Kasumi-1 (cell line): ENCODE results near the gene UBAP1L.
A peak's percentile ranks its signal among the peaks of the same experiment; 100 is the strongest.
"Not testable (repeated sequence)": the region's sequence is repeated elsewhere in the genome, so short reads cannot be mapped to it uniquely, and the experiment has no call there.

Experiments used
- DNase-seq, 2 experiments: peaks; one replicate each; lab custom pipeline; 2025; lab: John Stamatoyannopoulos, UW

UBAP1L gene

DNA sequence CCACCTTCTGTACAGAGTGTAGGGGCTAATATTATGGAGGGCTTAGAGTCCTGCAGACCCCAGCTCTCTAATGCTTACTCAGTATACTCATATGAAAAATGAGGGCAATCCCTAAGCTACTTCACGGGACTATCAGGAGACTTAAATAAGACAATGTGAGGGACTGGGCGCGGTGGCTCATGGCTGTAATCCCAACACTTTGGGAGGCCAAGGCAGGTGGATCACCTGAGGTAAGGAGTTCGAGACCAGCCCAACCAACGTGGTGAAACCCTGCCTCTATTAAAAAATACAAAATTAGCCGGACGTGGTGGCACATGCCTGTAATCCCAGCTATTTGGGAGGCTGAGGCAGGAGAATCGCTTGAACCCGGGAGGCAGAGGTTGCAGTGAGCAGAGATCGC is 15.2 kb downstream of the UBAP1L start:
- DNase-seq, result not testable (repeated sequence)

GRCh38 chr15:65099336-65099735 is 15.7 kb downstream of the UBAP1L start:
- DNase-seq, result no peak

DNA sequence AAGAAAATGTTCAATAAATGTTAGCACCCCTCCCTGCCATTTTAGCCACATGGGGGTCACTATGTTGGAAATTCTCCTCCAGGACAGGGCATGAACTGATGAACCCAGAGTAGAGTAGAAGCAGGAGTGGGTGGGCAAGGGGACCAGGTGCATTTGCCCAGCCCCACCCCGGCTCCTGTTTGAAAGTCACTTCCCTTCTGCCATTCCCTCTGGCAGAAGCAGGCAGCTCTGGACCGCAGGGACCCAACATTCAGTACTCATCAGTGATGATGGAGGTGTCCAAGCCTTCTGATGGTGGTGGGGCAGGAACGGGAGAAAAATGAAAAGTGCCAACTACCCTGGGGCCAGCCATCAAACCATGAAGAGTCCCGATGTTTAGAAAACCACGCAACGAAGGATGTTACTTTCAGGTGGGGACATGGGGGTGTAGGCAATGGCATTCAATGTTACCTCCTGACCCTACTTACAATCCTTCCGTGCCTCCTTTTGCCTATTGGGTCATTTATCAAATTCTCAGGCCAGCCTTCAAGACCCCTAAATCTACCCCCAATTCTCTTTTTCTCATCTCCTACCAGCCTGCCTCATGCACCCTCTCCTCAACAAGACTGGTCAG is 17.2 kb downstream of the UBAP1L start:
- DNase-seq, result no peak

GRCh38 chr15:65096481-65097385 is 18.3 kb downstream of the UBAP1L start:
- DNase-seq, result no peak

DNA sequence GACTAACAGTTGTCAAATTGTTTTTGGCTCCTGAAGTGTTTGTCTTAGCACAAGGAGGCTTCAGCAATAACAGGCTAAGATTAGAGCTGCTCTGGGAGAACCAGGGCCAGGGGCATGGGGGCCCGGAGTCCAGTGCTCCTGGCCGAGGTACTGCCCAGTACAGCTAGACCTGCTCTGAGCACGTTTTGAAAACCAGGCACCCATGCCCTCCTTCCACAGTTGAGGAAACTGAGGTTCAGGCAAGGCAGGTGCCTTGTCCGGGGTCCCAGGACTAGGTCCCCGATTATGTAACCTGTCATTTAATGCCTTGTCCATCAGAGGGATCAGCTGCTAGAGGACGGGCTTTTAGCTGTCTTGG is 19.3 kb downstream of the UBAP1L start:
- no peak for DNase-seq

GRCh38 chr15:65095011-65095746 is 19.8 kb downstream of the UBAP1L start:
- no peak for DNase-seq

- no peak for DNase-seq
These were observed 20.6 kb downstream of the UBAP1L start for GRCh38 chr15:65094294-65094995.

- DNase-seq, result not testable (repeated sequence)
These were observed 21.2 kb downstream of the UBAP1L start for GRCh38 chr15:65093793-65094170.

DNA sequence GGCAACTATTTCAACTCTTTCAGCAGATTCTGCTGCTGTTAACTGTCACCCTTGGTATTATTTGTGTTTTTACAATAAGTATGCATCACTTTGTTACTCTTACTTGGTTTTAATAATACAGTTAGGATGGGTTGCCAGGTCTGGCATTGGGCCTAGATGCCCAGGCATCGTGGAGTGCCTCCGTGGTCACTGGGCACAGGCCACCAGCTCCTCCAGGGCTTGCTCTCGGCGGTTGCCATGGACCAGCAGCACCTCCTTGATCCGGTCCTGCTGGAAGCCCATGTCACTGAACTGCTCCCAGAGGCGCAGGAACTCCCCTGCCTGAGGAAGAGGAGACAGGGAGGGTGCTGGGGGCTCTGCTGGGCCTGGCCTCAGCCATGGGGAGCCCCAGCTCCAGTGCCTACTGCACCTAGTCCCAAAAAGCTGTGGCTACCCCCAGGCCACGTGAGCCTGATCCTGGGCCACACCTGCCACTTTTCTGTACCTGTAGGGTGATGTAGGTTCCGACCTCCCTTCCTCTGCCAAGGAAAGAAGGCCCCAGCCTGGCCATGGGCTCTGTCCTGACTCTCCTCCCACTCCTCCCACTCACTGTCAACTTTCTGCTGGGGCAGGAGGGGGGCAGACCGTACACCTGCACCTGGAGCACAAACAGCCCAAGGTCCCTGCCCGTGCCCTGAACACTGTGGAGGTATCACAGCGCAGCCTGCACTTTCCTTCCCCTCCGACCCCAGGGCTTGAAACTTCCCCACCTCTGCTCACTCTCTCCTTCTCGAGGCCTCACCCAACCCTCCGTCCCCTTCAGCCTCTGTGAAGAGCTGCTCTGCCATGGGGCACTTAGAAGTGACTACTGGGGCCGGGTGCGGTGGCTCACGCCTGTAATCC is 21.8 kb downstream of the UBAP1L start:
- DNase-seq, result no peak

DNA sequence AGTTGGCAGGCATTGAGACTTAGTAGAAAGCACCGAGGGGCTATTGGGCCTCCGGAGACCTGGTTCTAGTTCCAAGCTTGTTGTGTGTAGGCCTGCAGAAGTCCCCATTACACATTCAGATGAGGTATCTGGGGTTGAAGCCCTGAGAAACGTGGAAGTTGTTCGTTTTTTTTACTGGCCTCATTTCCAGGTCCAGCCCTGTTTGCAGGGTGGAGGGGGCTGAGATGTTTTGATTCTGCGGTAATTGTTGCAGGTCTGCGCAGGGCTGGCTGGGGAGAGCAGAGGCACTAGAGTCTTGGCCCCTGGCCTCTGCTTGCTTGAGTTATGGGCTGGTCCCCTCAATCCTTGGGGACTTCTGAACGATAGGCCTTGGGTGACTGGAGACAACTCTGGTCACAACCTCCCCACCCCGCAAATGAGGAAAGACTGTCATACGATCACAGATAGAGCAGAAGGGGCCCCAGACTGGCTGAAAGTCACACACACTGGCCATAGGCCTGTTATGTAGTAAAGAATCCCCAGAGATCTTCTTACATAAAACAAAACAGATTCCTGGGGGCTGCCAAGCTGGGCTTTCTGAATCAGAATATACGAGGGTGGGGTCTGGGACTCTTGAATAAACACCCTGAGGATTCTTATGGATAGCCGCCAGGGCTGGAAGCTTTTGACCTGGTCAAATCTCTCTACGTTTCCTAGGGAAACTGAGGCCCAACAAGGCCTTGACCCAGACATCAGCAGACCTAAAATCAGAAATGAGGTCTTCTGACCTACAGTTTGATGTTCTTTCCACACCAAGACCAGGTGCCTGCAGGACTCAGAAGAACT is 22.8 kb downstream of the UBAP1L start:
- no peak for DNase-seq

- DNase-seq, result no peak
These were observed 25.7 kb downstream of the UBAP1L start for GRCh38 chr15:65089206-65089824.

- DNase-seq, result no peak
These were observed 26.4 kb downstream of the UBAP1L start for GRCh38 chr15:65088643-65089021.

DNA sequence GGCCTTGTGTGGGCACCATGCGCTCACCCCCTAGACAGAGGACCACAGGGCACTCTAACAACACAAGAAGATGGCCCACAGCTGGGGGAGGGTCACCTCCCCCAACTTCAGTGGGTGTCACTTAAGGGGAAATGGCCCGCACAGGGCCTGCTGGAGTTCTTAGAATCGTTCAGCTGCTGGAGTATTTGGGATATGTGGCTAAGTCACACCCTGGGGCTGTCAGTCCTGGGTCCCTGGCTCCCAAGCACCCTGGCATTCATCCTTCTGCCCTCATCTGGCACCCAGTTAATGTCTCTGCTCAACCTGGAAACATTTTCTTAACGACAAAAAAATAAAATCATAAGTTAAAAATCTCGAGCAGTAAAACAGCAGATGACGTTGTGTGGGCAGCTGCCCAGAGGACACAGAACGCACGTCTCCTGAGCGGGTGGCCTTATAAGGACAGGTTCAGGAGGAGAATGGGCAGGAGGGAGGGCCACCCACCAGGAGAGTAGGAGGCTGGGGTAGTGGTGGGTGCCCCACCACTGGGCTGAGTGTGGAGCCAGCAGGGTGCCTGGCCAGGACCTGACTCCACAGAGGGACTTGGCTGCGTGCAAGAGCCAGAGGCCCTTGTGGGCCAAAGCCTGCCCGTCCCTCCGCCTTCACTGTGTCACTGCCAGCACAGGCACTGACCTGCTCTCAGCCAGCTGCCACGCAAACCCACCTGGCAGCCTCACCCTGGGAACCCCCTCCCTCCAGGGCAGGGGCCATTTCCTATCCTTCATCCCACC is 26.9 kb downstream of the UBAP1L start:
- DNase-seq, result no peak

GRCh38 chr15:65087411-65087810 is 27.6 kb downstream of the UBAP1L start:
- no peak for DNase-seq

GRCh38 chr15:65086680-65087111 is 28.3 kb downstream of the UBAP1L start:
- DNase-seq, result peak in 1 of 2 experiments; percentile 20

- peak in 1 of 2 experiments; percentile 4 for DNase-seq
These were observed 28.9 kb downstream of the UBAP1L start for GRCh38 chr15:65085990-65086679.

- DNase-seq, result no peak
These were observed 29.7 kb downstream of the UBAP1L start for GRCh38 chr15:65085207-65085753.
